Body of pancreas (tissue), 4 donors: ENCODE data around the gene MYO1E. TPM values are rescaled to one million over a fixed set of nuclear protein-coding genes. Genes with fewer than 3 reads are reported as not detected.

Source experiments
- ATAC-seq: fragments of 150-250 bp; one replicate; pipeline ENCODE4 v1.9.1; 2016
- DNase-seq, 4 donors: peaks; one replicate each; pipeline ENCODE4 v3.0.0-alpha.2; 2019
- H3K27ac ChIP-seq, 4 donors: fragments of 200-600 bp; sonication (generic); 1 replicate in 3 of 4; 2 replicates in 1 of 4; pipeline versions ENCODE4 v1.5.1 to v1.6.1; 2016 to 2019; ENCODE audit warnings: mild to moderate bottlenecking in 1 of 4, mixed read lengths in 1 of 4, moderate library complexity in 1 of 4
- H3K27me3 ChIP-seq, 2 donors: fragments of 200-600 bp; sonication (generic); one replicate each; pipeline ENCODE4 v1.6.0; 2016; ENCODE audit warnings: mild to moderate bottlenecking in 1 of 2
- H3K36me3 ChIP-seq, 2 donors: fragments of 200-600 bp; sonication (generic); replicated peaks in 1 of 2; 2 replicates each; pipeline ENCODE4 v1.5.1; 2016; ENCODE audit warnings: low read depth in 2 of 2; ENCODE audit not compliant: insufficient read depth in 1 of 2
- H3K4me1 ChIP-seq: fragments of 200-600 bp; sonication (generic); one replicate; pipeline ENCODE4 v1.6.0; 2016
- H3K4me3 ChIP-seq, 2 donors: fragments of 200-600 bp; sonication (generic); 1 replicate in 1 of 2; 2 replicates in 1 of 2; pipeline ENCODE4 v1.5.1; 2016 to 2019
- H3K9me3 ChIP-seq, 3 donors: fragments of 200-600 bp; sonication (generic); 1 replicate in 2 of 3; 2 replicates in 1 of 3; pipeline ENCODE4 v1.5.1; 2016
- CTCF ChIP-seq, 7 experiments: fragments of 450-650 bp in 4 of 7; fragments of 200-600 bp in 3 of 7; sonication (generic) in 3 of 7; IDR thresholded peaks; one replicate each; pipeline ENCODE4 v1.5.1; 2016 to 2019; ENCODE audit warnings: antibody characterized with exemption in 7 of 7
- POLR2A ChIP-seq, 3 donors: fragments of 450-650 bp; IDR thresholded peaks; one replicate each; pipeline ENCODE4 v1.6.1; 2016; ENCODE audit warnings: antibody characterized with exemption in 3 of 3, mild to moderate bottlenecking in 2 of 3
- WGBS, 2 donors: methylation state at CpG; one replicate each; pipeline ENCODE4 v1.1.5; 2017; 5-methylcytosine and 5-hydroxymethylcytosine counted together
- intact Hi-C: fragments of 100-400 bp; cut with DNase I; formaldehyde crosslinking; loops from one replicate; pipeline ENCODE4 v1.15.1; 2023
- total RNA-seq, 2 donors: library from RNA; depleted of rRNA; stranded (reverse); fragments of >200 nt; gene quantifications; one replicate each; pipeline ENCODE4 v1.1.0, GENCODE V29; 2016

MYO1E gene
- total RNA-seq, 2 donors from 2014 or later = 14.0 to 48.5 TPM

- Histone ChIP-seq H3K4me1 (peaks cover 8% of the 10 kb centered on the region), H3K9me3 (no peaks in the 10 kb centered on the region), H3K27ac (peak overlapping the region in 2 of 4 donors; percentile 6 to 32), H3K36me3 (no peaks in the 10 kb centered on the region), H3K4me3 (no peak overlapping the region), H3K27me3 (no peaks in the 10 kb centered on the region)
- intact Hi-C loops = no loop called here
- no peak for TF ChIP-seq CTCF (IDR thresholded peaks at IDR 0.05)
- TF ChIP-seq POLR2A (IDR thresholded peaks at IDR 0.05) = no peak
- no peak for DNase-seq
- 71 to 83% methylated on average over 1 of the region's 1 CpG for WGBS, 2 donors
- ATAC-seq = no peak
Observed at GRCh38 chr15:59350421-59350732, 22.3 kb downstream of the MYO1E start.

- DNase-seq = no peak
- no peak for TF ChIP-seq CTCF (IDR thresholded peaks at IDR 0.05)
- TF ChIP-seq POLR2A (IDR thresholded peaks at IDR 0.05) = no peak
- Histone ChIP-seq H3K9me3 (no peaks in the 10 kb centered on the region), H3K36me3 (no peaks in the 10 kb centered on the region), H3K27me3 (no peaks in the 10 kb centered on the region), H3K27ac (peak overlapping the region in 2 of 4 donors; percentile 6 to 32), H3K4me1 (peaks cover 13% of the 10 kb centered on the region), H3K4me3 (no peak overlapping the region)
- WGBS, 2 donors = 80 to 86% methylated on average over 4 of the region's 4 CpGs
- intact Hi-C loops = no loop called here
- ATAC-seq = peak; percentile 58
Observed at GRCh38 chr15:59349680-59350420, 22.8 kb downstream of the MYO1E start.

GRCh38 chr15:59347915-59348314 lies 24.8 kb downstream of the MYO1E start:
- ATAC-seq (no peak), DNase-seq (no peak)
- H3K36me3 ChIP-seq = no peaks in the 10 kb centered on the region
- H3K4me3 ChIP-seq = no peak overlapping the region
- WGBS, 2 donors = 76 to 90% methylated on average over 5 of the region's 5 CpGs
- no peaks in the 10 kb centered on the region for H3K27me3 ChIP-seq
- peaks cover 13% of the 10 kb centered on the region for H3K4me1 ChIP-seq
- TF ChIP-seq CTCF (IDR thresholded peaks at IDR 0.05) = no peak
- TF ChIP-seq POLR2A (IDR thresholded peaks at IDR 0.05) = no peak
- intact Hi-C loops = no loop called here
- no peak overlapping the region for H3K27ac ChIP-seq
- no peaks in the 10 kb centered on the region for H3K9me3 ChIP-seq

GRCh38 chr15:59346951-59347350 lies 25.7 kb downstream of the MYO1E start:
- no peaks in the 10 kb centered on the region for H3K27me3 ChIP-seq
- DNase-seq = no peak

More at GRCh38 chr15:59346951-59347350, 25.7 kb downstream of the MYO1E start:
- intact Hi-C loops = no loop called here
- TF ChIP-seq CTCF (IDR thresholded peaks at IDR 0.05) = no peak
- TF ChIP-seq POLR2A (IDR thresholded peaks at IDR 0.05) = no peak
- Histone ChIP-seq H3K9me3 (no peaks in the 10 kb centered on the region), H3K36me3 (no peaks in the 10 kb centered on the region), H3K27ac (no peak overlapping the region), H3K4me3 (no peak overlapping the region), H3K4me1 (peaks cover 13% of the 10 kb centered on the region)
- ATAC-seq = no peak
- 85 to 87% methylated on average over 9 to 12 of the region's 12 CpGs for WGBS, 2 donors
